ENCODE data around the gene FKBP14. TPM values are rescaled to one million over a fixed set of nuclear protein-coding genes. Genes with fewer than 3 reads are reported as not detected.

Gene FKBP14
- total RNA-seq, 3 donors from 2014 or later, result 8.9 to 13.4 (median 11.8) TPM

DNA sequence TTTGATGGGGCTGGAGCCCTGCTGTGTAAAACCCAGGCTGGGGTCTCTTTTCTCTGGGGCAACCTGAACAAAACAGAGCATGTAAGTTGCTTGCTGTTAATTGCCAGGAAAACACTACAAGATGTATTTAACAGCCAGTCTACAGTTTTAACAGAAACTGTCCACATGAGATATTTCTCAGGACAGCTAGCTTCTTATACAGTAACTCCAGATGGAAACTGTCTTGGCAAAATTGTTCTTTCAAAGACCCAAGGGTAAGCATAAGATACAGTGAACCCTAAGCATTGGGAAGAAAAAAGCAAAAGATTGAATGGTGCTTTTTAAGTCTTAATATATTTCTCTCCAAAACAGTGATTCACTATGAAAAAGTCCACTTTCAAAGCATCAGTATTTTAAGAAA is 8.1 kb downstream of the FKBP14 start:
- H3K4me1 ChIP-seq (ENCODE audit: low read depth), result no peaks in the 10 kb centered on the region
- no peaks in the 10 kb centered on the region for H3K36me3 ChIP-seq (ENCODE audit: low read depth)
- no peak for DNase-seq
- intact Hi-C loops (cut with DNase I, micrococcal nuclease), result no loop called here
- no peak for ATAC-seq
- no peak for TF ChIP-seq CTCF (IDR thresholded peaks at IDR 0.05)
- H3K4me3 ChIP-seq, result no peak overlapping the region
- no peaks in the 10 kb centered on the region for H3K9me3 ChIP-seq

DNA sequence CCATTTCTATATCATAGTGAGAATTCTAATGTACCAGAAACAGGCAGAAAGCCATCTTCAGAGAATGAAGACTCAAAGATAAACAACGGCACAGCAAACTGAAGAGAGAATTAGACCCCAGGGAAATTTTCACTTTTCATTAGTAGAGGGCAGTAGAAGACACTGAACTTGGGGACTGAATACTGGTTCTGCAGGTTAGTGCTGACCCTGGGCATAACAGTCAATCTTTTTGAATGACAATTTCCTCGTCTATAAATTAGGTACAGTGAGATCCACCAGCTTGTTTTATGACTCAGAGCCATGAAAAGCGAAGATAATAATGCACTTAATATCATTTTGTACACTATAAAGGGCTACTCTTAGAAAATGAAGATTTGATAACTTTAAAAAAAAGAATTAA is 13.7 kb downstream of the FKBP14 start:
- no peak for ATAC-seq
- intact Hi-C loops (cut with DNase I, micrococcal nuclease), result no loop called here
- no peak for DNase-seq

GRCh38 chr7:30010021-30010420 is 16.5 kb downstream of the FKBP14 start:
- ATAC-seq (no peak), DNase-seq (no peak)
- Histone ChIP-seq H3K9me3 (no peaks in the 10 kb centered on the region), H3K36me3 (ENCODE audit: low read depth) (no peaks in the 10 kb centered on the region), H3K4me1 (ENCODE audit: low read depth) (no peaks in the 10 kb centered on the region), H3K4me3 (no peak overlapping the region)
- intact Hi-C loops (cut with DNase I, micrococcal nuclease), result no loop called here
- TF ChIP-seq CTCF (IDR thresholded peaks at IDR 0.05), result no peak

More for the DNA sequence above, 13.7 kb downstream of the FKBP14 start:
- Histone ChIP-seq H3K4me1 (ENCODE audit: low read depth) (no peaks in the 10 kb centered on the region), H3K36me3 (ENCODE audit: low read depth) (no peaks in the 10 kb centered on the region), H3K9me3 (no peaks in the 10 kb centered on the region), H3K4me3 (no peak overlapping the region)
- TF ChIP-seq CTCF (IDR thresholded peaks at IDR 0.05), result no peak

- intact Hi-C loops (cut with DNase I, micrococcal nuclease), result no loop called here
- Histone ChIP-seq H3K36me3 (ENCODE audit: low read depth) (no peaks in the 10 kb centered on the region), H3K9me3 (no peaks in the 10 kb centered on the region), H3K4me3 (no peak overlapping the region), H3K4me1 (ENCODE audit: low read depth) (no peaks in the 10 kb centered on the region)
- no peak for TF ChIP-seq CTCF (IDR thresholded peaks at IDR 0.05)
- ATAC-seq (no peak), DNase-seq (no peak)
Observed at GRCh38 chr7:30005464-30005863, 21.0 kb downstream of the FKBP14 start.

DNA sequence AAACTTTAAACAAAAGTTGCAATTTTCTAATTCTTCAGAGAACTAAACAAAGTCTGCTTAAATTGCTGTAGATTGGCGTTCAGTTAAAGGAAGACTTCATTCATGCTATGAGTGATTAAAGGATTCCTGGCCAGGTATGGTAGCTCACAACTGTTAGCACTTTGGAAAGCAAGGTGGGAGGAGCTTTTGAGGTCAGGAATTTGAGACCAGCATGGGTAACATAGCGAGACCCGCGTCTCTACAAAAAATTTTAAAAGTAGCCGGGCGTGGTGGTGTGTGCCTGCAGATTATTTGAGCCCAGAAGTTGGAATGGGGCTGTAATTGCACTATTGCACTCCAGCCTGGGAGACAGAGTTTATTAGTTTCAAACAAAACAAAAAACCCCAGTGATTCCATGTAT is 23.4 kb downstream of the FKBP14 start:
- intact Hi-C loops (cut with DNase I, micrococcal nuclease), result no loop called here
- Histone ChIP-seq H3K4me3 (no peak overlapping the region), H3K9me3 (no peaks in the 10 kb centered on the region), H3K4me1 (ENCODE audit: low read depth) (no peaks in the 10 kb centered on the region), H3K36me3 (ENCODE audit: low read depth) (no peaks in the 10 kb centered on the region)
- no peak for ATAC-seq
- no peak for TF ChIP-seq CTCF (IDR thresholded peaks at IDR 0.05)
- DNase-seq, result no peak

GRCh38 chr7:30001998-30002397 is 24.5 kb downstream of the FKBP14 start:
- H3K36me3 ChIP-seq (ENCODE audit: low read depth), result no peaks in the 10 kb centered on the region
- ATAC-seq (no peak), DNase-seq (no peak)
- TF ChIP-seq CTCF (IDR thresholded peaks at IDR 0.05), result no peak
- H3K9me3 ChIP-seq, result no peaks in the 10 kb centered on the region
- no peak overlapping the region for H3K4me3 ChIP-seq
- H3K4me1 ChIP-seq (ENCODE audit: low read depth), result no peaks in the 10 kb centered on the region
- intact Hi-C loops (cut with DNase I, micrococcal nuclease), result no loop called here

Data from mucosa of descending colon (tissue), 3 donors.